ENCODE measurements around the gene FMN1.
A peak's percentile ranks its signal among the peaks of the same experiment; 100 is the strongest.

The FMN1 gene

GRCh38 chr15:33159726-33160453, 34.6 kb downstream of the FMN1 start:
- H3K4me3 ChIP-seq (ENCODE audit: low read depth, low read length): no peak overlapping the region
- DNase-seq (ENCODE audit: low read depth): no peak
- TF ChIP-seq CTCF (IDR thresholded peaks at IDR 0.05; ENCODE audit: low read depth, low read length, missing control alignments): peak; percentile 11
- in situ Hi-C loops (cut with HindIII; ENCODE audit: low sequenced_read_pairs): no loop called here

GRCh38 chr15:33158366-33158765, 36.1 kb downstream of the FMN1 start:
- no peak overlapping the region for H3K4me3 ChIP-seq (ENCODE audit: low read depth, low read length)
- no peak for DNase-seq (ENCODE audit: low read depth)
- in situ Hi-C loops (cut with HindIII; ENCODE audit: low sequenced_read_pairs): no loop called here
- no peak for TF ChIP-seq CTCF (IDR thresholded peaks at IDR 0.05; ENCODE audit: low read depth, low read length, missing control alignments)

GRCh38 chr15:33157371-33158037, 37.0 kb downstream of the FMN1 start:
- in situ Hi-C loops (cut with HindIII; ENCODE audit: low sequenced_read_pairs): no loop called here
- no peak overlapping the region for H3K4me3 ChIP-seq (ENCODE audit: low read depth, low read length)
- no peak for TF ChIP-seq CTCF (IDR thresholded peaks at IDR 0.05; ENCODE audit: low read depth, low read length, missing control alignments)
- DNase-seq (ENCODE audit: low read depth): no peak

GRCh38 chr15:33155691-33156420, 38.7 kb downstream of the FMN1 start:
- no peak for TF ChIP-seq CTCF (IDR thresholded peaks at IDR 0.05; ENCODE audit: low read depth, low read length, missing control alignments)
- no peak for DNase-seq (ENCODE audit: low read depth)
- in situ Hi-C loops (cut with HindIII; ENCODE audit: low sequenced_read_pairs): no loop called here
- H3K4me3 ChIP-seq (ENCODE audit: low read depth, low read length): no peak overlapping the region

- H3K4me3 ChIP-seq (ENCODE audit: low read depth, low read length): no peak overlapping the region
- DNase-seq (ENCODE audit: low read depth): peak; percentile 76
- in situ Hi-C loops (cut with HindIII; ENCODE audit: low sequenced_read_pairs): no loop called here
- TF ChIP-seq CTCF (IDR thresholded peaks at IDR 0.05; ENCODE audit: low read depth, low read length, missing control alignments): no peak
Observed at GRCh38 chr15:33154351-33155166, 40.0 kb downstream of the FMN1 start.

- no peak for DNase-seq (ENCODE audit: low read depth)
- in situ Hi-C loops (cut with HindIII; ENCODE audit: low sequenced_read_pairs): no loop called here
- TF ChIP-seq CTCF (IDR thresholded peaks at IDR 0.05; ENCODE audit: low read depth, low read length, missing control alignments): no peak
- H3K4me3 ChIP-seq (ENCODE audit: low read depth, low read length): no peak overlapping the region
Observed at GRCh38 chr15:33153548-33153947, 41.0 kb downstream of the FMN1 start.

All from astrocyte of the cerebellum (primary cell).